Activated T-helper 2 cell treated with anti-CD3 and anti-CD28 coated beads, Interferon-gamma antibody, Interleukin-2, Interleukin-4, amounts not matched to agents 10 μg/mL and 5 μg/mL and 100 μg/mL, durations not matched to agents 14 hours and 24 hours and 36 hours (primary cell): ENCODE data around the gene ANO5. TPM values are rescaled to one million over a fixed set of nuclear protein-coding genes. Genes with fewer than 3 reads are reported as not detected.
A peak's percentile ranks its signal among the peaks of the same experiment; 100 is the strongest.

Experiments
- DNase-seq: peaks from one replicate; pipeline ENCODE4 v3.0.0; 2021; ENCODE audit warnings: low spot score
- H3K27ac Mint-ChIP-seq: one replicate; pipeline ENCODE4 v1.8.0; 2021; ENCODE audit warnings: mixed read lengths
- H3K27me3 Mint-ChIP-seq: one replicate; pipeline ENCODE4 v1.8.0; 2021; ENCODE audit warnings: low read depth, mixed read lengths
- H3K36me3 Mint-ChIP-seq: one replicate; pipeline ENCODE4 v1.8.0; 2021; ENCODE audit warnings: low read depth, mixed read lengths
- H3K4me1 Mint-ChIP-seq: one replicate; pipeline ENCODE4 v1.8.0; 2021; ENCODE audit warnings: low read depth, mixed read lengths
- H3K4me3 Mint-ChIP-seq: one replicate; pipeline ENCODE4 v1.8.0; 2021; ENCODE audit warnings: low read depth, mild to moderate bottlenecking, moderate library complexity, mixed read lengths
- H3K9me3 Mint-ChIP-seq: one replicate; pipeline ENCODE4 v1.8.0; 2021; ENCODE audit warnings: mixed read lengths
- intact Hi-C: fragments of 100-400 bp; cut with micrococcal nuclease; formaldehyde crosslinking; loops from one replicate; pipeline ENCODE4 v1.15.1; 2023
- total RNA-seq: library from RNA; stranded (reverse); gene quantifications from 2 replicates; pipeline ENCODE4 v1.2.3, GENCODE V29; 2022

The ANO5 gene
- total RNA-seq, 1 donor from 2014 or later, result not detected

GRCh38 chr11:22189660-22190059 is 3.2 kb upstream of the ANO5 start:
- H3K36me3 Mint-ChIP-seq, result no peaks in the 10 kb centered on the region
- no peak overlapping the region for H3K27ac Mint-ChIP-seq
- H3K9me3 Mint-ChIP-seq, result no peaks in the 10 kb centered on the region
- intact Hi-C loops, result no loop called here
- no peak overlapping the region for H3K4me3 Mint-ChIP-seq
- H3K4me1 Mint-ChIP-seq, result peaks cover 2% of the 10 kb centered on the region
- H3K27me3 Mint-ChIP-seq, result peaks cover 29% of the 10 kb centered on the region
- no peak for DNase-seq

GRCh38 chr11:22190827-22191463 is 1.9 kb upstream of the ANO5 start:
- no peaks in the 10 kb centered on the region for H3K9me3 Mint-ChIP-seq
- peaks cover 31% of the 10 kb centered on the region for H3K27me3 Mint-ChIP-seq
- peaks cover 2% of the 10 kb centered on the region for H3K4me1 Mint-ChIP-seq
- intact Hi-C loops, result no loop called here
- no peak overlapping the region for H3K4me3 Mint-ChIP-seq
- no peaks in the 10 kb centered on the region for H3K36me3 Mint-ChIP-seq
- H3K27ac Mint-ChIP-seq, result no peak overlapping the region
- DNase-seq, result no peak

GRCh38 chr11:22192289-22192641 is 620 bp upstream of the ANO5 start:
- intact Hi-C loops, result no loop called here
- Mint-ChIP-seq H3K27me3 (peaks cover 31% of the 10 kb centered on the region), H3K9me3 (no peaks in the 10 kb centered on the region), H3K27ac (no peak overlapping the region), H3K4me1 (peaks cover 2% of the 10 kb centered on the region), H3K4me3 (peak overlapping the region; percentile 49), H3K36me3 (no peaks in the 10 kb centered on the region)
- no peak for DNase-seq

- intact Hi-C loops, result no loop called here
- Mint-ChIP-seq H3K4me1 (peaks cover 2% of the 10 kb centered on the region), H3K9me3 (no peaks in the 10 kb centered on the region), H3K27ac (no peak overlapping the region), H3K36me3 (no peaks in the 10 kb centered on the region), H3K4me3 (no peak overlapping the region), H3K27me3 (peaks cover 31% of the 10 kb centered on the region)
- DNase-seq, result no peak
Observed at GRCh38 chr11:22193348-22194051, 615 bp downstream of the ANO5 start.

GRCh38 chr11:22194306-22194705 is 1.4 kb downstream of the ANO5 start:
- Mint-ChIP-seq H3K9me3 (no peaks in the 10 kb centered on the region), H3K27ac (no peak overlapping the region), H3K4me3 (no peak overlapping the region), H3K4me1 (peaks cover 2% of the 10 kb centered on the region), H3K36me3 (no peaks in the 10 kb centered on the region), H3K27me3 (peaks cover 31% of the 10 kb centered on the region)
- no peak for DNase-seq
- intact Hi-C loops, result no loop called here

- H3K9me3 Mint-ChIP-seq, result no peaks in the 10 kb centered on the region
- H3K36me3 Mint-ChIP-seq, result no peaks in the 10 kb centered on the region
- H3K4me1 Mint-ChIP-seq, result peaks cover 2% of the 10 kb centered on the region
- intact Hi-C loops, result no loop called here
- no peak overlapping the region for H3K4me3 Mint-ChIP-seq
- H3K27ac Mint-ChIP-seq, result no peak overlapping the region
- peaks cover 31% of the 10 kb centered on the region for H3K27me3 Mint-ChIP-seq
- DNase-seq, result no peak
Observed at GRCh38 chr11:22194907-22195306, 2.0 kb downstream of the ANO5 start.

- Mint-ChIP-seq H3K4me1 (peaks cover 2% of the 10 kb centered on the region), H3K27me3 (peaks cover 21% of the 10 kb centered on the region), H3K4me3 (no peak overlapping the region), H3K36me3 (no peaks in the 10 kb centered on the region), H3K27ac (no peak overlapping the region), H3K9me3 (no peaks in the 10 kb centered on the region)
- DNase-seq, result no peak
- intact Hi-C loops, result no loop called here
Observed at GRCh38 chr11:22197139-22198005, 4.5 kb downstream of the ANO5 start.

GRCh38 chr11:22199243-22199642 is 6.4 kb downstream of the ANO5 start:
- H3K4me1 Mint-ChIP-seq, result no peaks in the 10 kb centered on the region
- intact Hi-C loops, result no loop called here
- no peak overlapping the region for H3K27ac Mint-ChIP-seq
- H3K9me3 Mint-ChIP-seq, result no peaks in the 10 kb centered on the region
- no peak overlapping the region for H3K4me3 Mint-ChIP-seq
- peaks cover 7% of the 10 kb centered on the region for H3K27me3 Mint-ChIP-seq
- DNase-seq, result no peak
- no peaks in the 10 kb centered on the region for H3K36me3 Mint-ChIP-seq

GRCh38 chr11:22203281-22203680 is 10.4 kb downstream of the ANO5 start:
- Mint-ChIP-seq H3K36me3 (no peaks in the 10 kb centered on the region), H3K27me3 (no peaks in the 10 kb centered on the region), H3K9me3 (no peaks in the 10 kb centered on the region), H3K4me3 (no peak overlapping the region), H3K27ac (no peak overlapping the region), H3K4me1 (no peaks in the 10 kb centered on the region)
- no peak for DNase-seq
- intact Hi-C loops, result no loop called here

- Mint-ChIP-seq H3K27me3 (no peaks in the 10 kb centered on the region), H3K36me3 (no peaks in the 10 kb centered on the region), H3K4me1 (no peaks in the 10 kb centered on the region), H3K4me3 (no peak overlapping the region), H3K9me3 (no peaks in the 10 kb centered on the region), H3K27ac (no peak overlapping the region)
- intact Hi-C loops, result no loop called here
- no peak for DNase-seq
Observed at GRCh38 chr11:22207162-22207561, 14.3 kb downstream of the ANO5 start.

GRCh38 chr11:22208151-22208858 is 15.4 kb downstream of the ANO5 start:
- intact Hi-C loops, result no loop called here
- Mint-ChIP-seq H3K4me1 (no peaks in the 10 kb centered on the region), H3K4me3 (no peak overlapping the region), H3K27me3 (no peaks in the 10 kb centered on the region), H3K36me3 (no peaks in the 10 kb centered on the region), H3K9me3 (no peaks in the 10 kb centered on the region), H3K27ac (no peak overlapping the region)
- DNase-seq, result no peak

- intact Hi-C loops, result no loop called here
- H3K27me3 Mint-ChIP-seq, result no peaks in the 10 kb centered on the region
- no peaks in the 10 kb centered on the region for H3K9me3 Mint-ChIP-seq
- no peak overlapping the region for H3K4me3 Mint-ChIP-seq
- no peaks in the 10 kb centered on the region for H3K4me1 Mint-ChIP-seq
- no peaks in the 10 kb centered on the region for H3K36me3 Mint-ChIP-seq
- H3K27ac Mint-ChIP-seq, result no peak overlapping the region
- DNase-seq, result no peak
Observed at GRCh38 chr11:22216940-22217339, 24.1 kb downstream of the ANO5 start.
